SK-N-DZ (cell line): ENCODE data around the gene KYAT1.

ENCODE experiments used
- DNase-seq: peaks from one replicate; pipeline ENCODE4 v3.0.0-alpha.2; 2015; ENCODE audit warnings: low spot score

Gene KYAT1

GRCh38 chr9:128841694-128842492, 39.9 kb downstream of the KYAT1 start:
- DNase-seq = no peak

GRCh38 chr9:128840524-128840923, 41.2 kb downstream of the KYAT1 start:
- DNase-seq = no peak

- DNase-seq = no peak
Observed at GRCh38 chr9:128838338-128838737, 43.4 kb downstream of the KYAT1 start.

- no peak for DNase-seq
Observed at GRCh38 chr9:128836509-128837145, 45.1 kb downstream of the KYAT1 start.

GRCh38 chr9:128835246-128836210, 46.2 kb downstream of the KYAT1 start:
- DNase-seq = no peak

- no peak for DNase-seq
Observed at GRCh38 chr9:128833696-128834095, 48.1 kb downstream of the KYAT1 start.

- DNase-seq = peak; percentile 93
Observed at GRCh38 chr9:128829477-128830251, 52.1 kb downstream of the KYAT1 start, which contains the start of gene SPOUT1. Gene SPOUT1 (minus strand): TSS chr9:128829794. CDS start chr9:128829780, 14 bp downstream.

- DNase-seq = no peak
Observed at GRCh38 chr9:128828719-128829452, 52.9 kb downstream of the KYAT1 start.

- DNase-seq = no peak
Observed at GRCh38 chr9:128828267-128828666, 53.5 kb downstream of the KYAT1 start.

- no peak for DNase-seq
Observed at GRCh38 chr9:128825923-128826700, 55.6 kb downstream of the KYAT1 start.

- no peak for DNase-seq
Observed at GRCh38 chr9:128824911-128825310, 56.8 kb downstream of the KYAT1 start.

- no peak for DNase-seq
Observed at GRCh38 chr9:128823903-128824406, 57.8 kb downstream of the KYAT1 start.

GRCh38 chr9:128823362-128823902, 58.3 kb downstream of the KYAT1 start:
- no peak for DNase-seq

- no peak for DNase-seq
Observed at GRCh38 chr9:128822407-128823042, 59.2 kb downstream of the KYAT1 start.

- no peak for DNase-seq
Observed at GRCh38 chr9:128821584-128822406, 60.0 kb downstream of the KYAT1 start.

GRCh38 chr9:128820665-128821583, 60.8 kb downstream of the KYAT1 start:
- DNase-seq = no peak
